ENCODE measurements around the gene TMEM167B.

DNA sequence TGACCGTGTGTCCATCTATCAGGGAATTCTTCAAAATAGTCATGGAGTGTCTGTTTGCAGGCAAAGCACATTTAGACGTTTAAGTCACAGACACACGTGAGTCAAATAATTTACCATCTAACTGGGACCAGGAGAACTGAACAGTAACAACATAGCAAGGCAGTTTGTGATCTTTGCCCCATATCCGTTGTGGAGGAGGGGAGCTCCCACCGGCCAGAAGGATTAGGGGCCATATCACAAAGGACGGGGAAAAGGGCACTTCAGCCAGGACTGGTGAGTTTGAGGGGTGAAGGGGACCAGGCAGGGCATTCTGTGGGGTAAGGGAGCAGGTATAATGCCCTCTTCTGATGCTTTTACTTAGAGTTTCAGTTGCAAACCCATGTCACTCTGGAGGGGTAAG, 46.2 kb downstream of the TMEM167B start:
- TF ChIP-seq RAD21 (IDR thresholded peaks at IDR 0.05; ENCODE audit: low read length): no peak
- TF ChIP-seq, protein P1, sequence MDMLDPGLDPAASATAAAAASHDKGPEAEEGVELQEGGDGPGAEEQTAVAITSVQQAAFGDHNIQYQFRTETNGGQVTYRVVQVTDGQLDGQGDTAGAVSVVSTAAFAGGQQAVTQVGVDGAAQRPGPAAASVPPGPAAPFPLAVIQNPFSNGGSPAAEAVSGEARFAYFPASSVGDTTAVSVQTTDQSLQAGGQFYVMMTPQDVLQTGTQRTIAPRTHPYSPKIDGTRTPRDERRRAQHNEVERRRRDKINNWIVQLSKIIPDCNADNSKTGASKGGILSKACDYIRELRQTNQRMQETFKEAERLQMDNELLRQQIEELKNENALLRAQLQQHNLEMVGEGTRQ (IDR thresholded peaks at IDR 0.05; ENCODE audit: low read depth, low read length): no peak
- TF ChIP-seq FOS (IDR thresholded peaks at IDR 0.05; ENCODE audit: low read depth, low read length): no peak
- no peak for TF ChIP-seq POLR2A (IDR thresholded peaks at IDR 0.05; ENCODE audit: low read depth, low read length)
- TF ChIP-seq SMC3 (IDR thresholded peaks at IDR 0.05; ENCODE audit: low read depth, low read length): no peak
- TF ChIP-seq, protein P2, sequence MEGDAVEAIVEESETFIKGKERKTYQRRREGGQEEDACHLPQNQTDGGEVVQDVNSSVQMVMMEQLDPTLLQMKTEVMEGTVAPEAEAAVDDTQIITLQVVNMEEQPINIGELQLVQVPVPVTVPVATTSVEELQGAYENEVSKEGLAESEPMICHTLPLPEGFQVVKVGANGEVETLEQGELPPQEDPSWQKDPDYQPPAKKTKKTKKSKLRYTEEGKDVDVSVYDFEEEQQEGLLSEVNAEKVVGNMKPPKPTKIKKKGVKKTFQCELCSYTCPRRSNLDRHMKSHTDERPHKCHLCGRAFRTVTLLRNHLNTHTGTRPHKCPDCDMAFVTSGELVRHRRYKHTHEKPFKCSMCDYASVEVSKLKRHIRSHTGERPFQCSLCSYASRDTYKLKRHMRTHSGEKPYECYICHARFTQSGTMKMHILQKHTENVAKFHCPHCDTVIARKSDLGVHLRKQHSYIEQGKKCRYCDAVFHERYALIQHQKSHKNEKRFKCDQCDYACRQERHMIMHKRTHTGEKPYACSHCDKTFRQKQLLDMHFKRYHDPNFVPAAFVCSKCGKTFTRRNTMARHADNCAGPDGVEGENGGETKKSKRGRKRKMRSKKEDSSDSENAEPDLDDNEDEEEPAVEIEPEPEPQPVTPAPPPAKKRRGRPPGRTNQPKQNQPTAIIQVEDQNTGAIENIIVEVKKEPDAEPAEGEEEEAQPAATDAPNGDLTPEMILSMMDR (conservative IDR thresholded peaks at IDR 0.05; ENCODE audit: low read depth, low read length): no peak
- no peak for TF ChIP-seq CEBPB (IDR thresholded peaks at IDR 0.05; ENCODE audit: low read depth, low read length)
- TF ChIP-seq MAZ (IDR thresholded peaks at IDR 0.05; ENCODE audit: borderline replicate concordance, low read depth, low read length): no peak
- no peak for TF ChIP-seq RFX5 (IDR thresholded peaks at IDR 0.05; ENCODE audit: low read depth, low read length)
- TF ChIP-seq, protein P3, sequence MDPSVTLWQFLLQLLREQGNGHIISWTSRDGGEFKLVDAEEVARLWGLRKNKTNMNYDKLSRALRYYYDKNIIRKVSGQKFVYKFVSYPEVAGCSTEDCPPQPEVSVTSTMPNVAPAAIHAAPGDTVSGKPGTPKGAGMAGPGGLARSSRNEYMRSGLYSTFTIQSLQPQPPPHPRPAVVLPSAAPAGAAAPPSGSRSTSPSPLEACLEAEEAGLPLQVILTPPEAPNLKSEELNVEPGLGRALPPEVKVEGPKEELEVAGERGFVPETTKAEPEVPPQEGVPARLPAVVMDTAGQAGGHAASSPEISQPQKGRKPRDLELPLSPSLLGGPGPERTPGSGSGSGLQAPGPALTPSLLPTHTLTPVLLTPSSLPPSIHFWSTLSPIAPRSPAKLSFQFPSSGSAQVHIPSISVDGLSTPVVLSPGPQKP (IDR thresholded peaks at IDR 0.05; ENCODE audit: borderline replicate concordance, low read depth, low read length): no peak
